Stimulated activated CD8-positive, alpha-beta memory T cell treated with anti-CD3 and anti-CD28 coated beads, Interleukin-7, amount 100 ng/mL, for 48 hours (primary cell): ENCODE data around the gene GTSF1L.

ENCODE experiments used
- DNase-seq, 2 donors: peaks; one replicate each; pipeline ENCODE4 v3.0.0-alpha.2; 2020; ENCODE audit warnings: low read depth in 1 of 2; ENCODE audit errors: extremely low read depth in 1 of 2

GTSF1L gene

DNA sequence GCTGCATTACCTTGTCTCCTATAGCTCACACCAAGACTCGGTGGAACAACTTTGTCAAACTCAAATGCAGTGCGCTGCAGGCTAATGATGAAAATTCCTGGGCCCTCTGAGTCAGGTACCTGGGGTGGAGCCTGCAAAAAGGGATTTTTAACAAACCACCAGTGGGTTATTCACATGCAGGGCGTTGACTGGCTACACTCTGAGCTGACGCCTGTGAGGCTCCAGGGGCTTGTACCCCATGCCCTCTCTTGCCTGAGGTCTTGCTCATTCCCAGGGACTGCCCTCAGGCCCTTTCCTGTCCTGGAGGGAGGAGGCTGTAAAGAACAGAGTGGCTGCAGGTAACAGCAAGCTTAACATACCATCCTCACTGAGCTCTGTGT, 9.2 kb downstream of the GTSF1L start:
- DNase-seq = no peak

DNA sequence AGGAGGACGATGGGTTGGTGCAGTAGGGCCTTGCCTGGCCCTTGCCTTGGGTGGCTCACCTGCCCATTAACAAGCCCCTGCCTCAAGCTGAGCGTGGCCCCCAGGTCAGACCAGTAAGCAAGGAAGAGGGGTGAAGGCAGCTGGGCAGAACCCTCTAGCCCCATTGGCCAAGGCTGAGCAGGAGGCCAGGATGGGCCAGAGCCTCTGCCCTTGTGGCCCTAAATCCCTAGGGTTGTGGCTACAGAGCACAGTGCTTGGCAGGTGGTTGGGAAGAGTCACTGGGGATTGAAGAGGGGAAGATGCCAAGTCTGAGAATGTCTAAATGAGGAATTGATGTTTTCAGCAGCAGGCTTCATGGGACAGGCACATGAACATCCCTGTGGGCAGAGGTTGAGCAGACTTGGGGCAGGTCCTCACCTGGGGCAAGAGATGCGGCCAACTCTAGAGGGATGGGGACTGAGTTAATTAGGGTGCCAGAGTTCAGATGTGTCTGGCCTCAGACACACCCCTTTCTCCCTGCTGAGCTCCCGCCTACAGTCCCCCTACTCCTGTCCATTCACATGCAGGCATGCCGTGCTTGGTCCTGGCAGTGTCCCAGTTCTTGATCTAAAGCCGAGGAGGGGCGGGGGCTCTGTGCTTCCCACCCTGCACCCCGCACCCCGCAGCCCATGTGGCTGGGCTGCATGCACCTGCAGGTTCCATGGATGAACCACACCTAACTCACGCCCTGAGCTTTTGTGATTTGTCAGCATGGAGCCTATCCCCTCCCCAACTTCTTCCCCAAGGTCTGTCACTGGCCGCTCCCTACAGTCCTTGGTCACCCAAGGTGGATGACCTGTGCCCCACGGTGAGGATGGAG, 9.8 kb downstream of the GTSF1L start:
- DNase-seq = no peak

DNA sequence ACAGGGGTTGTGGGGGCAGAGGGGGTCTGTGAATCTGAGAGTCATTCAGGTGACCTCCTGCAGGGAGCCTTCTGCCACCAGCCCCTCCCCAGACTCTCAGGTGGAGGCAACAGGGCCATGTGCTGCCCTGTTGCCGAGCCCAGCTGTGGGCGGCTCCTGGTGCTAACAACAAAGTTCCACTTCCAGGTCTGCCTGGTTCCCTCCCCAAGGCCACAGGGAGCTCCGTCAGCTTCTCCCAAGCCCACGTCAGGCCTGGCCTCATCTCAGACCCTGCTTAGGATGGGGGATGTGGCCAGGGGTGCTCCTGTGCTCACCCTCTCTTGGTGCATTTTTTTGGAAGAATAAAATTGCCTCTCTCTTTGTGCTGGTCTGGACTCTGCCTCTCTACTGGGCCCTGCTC, 10.7 kb downstream of the GTSF1L start:
- DNase-seq = no peak

DNA sequence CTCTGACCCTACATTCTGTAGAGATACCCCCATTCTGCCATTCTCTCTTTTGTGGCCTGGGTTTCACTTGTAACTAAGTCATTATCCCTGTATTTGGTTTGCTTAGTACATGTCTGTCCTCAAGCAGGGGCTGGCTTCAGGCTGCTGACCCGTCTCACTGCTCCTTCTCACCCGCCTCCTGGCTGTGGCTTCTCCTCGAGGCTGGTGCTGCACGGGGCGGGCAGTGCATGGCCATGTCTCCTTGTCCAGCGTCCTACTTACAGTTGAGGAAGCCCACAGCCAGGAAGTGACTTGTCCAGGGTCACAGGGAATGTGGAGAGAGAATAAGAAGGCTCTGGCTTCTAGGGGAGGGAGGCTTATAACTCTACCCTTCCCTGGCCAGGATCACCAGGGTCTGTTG, 11.3 kb downstream of the GTSF1L start:
- no peak for DNase-seq

DNA sequence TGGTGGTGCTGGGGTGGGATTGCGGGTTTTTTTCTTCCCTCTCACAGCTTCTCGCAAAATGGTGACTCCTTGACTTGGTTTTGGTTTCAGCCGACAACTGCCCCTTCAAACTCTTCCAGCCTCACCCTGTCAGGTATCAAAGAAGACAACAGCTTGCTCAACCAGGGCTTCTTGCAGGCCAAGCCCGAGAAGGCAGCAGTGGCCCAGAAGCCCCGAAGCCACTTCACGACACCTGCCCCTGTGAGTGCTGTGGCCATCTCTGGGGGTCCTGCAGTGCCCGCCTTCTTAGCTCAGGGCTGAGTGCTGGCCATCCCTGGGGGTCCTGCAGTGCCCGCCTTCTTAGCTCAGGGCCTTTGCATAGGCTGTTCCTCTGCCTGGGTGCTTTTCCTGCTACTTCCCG, 11.8 kb downstream of the GTSF1L start:
- no peak for DNase-seq

DNA sequence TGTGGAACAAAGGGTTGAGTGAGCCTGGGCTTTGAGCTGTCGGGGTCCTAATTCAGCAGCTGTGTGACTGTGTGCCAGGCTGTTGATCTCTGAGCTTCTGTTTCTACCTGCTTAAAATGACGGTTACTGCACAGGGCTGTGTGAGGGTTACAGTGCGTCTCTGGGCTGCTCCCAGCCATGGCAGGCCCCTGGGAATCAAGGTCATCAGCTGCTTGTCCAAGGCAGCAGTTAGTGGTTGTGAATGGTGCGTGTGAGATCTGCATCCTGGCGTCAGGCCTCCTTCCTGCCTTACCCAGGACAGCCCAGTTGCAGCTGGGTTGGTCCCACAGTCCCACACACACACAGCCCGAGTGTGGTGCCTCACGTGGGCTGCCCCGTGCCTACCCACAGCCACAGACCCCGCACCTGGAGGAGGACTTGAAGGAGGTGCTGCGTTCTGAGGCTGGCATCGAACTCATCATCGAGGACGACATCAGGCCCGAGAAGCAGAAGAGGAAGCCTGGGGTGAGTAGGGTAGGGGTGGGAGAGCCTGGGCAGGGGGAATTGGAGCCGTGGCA, 15.6 kb downstream of the GTSF1L start:
- no peak for DNase-seq

DNA sequence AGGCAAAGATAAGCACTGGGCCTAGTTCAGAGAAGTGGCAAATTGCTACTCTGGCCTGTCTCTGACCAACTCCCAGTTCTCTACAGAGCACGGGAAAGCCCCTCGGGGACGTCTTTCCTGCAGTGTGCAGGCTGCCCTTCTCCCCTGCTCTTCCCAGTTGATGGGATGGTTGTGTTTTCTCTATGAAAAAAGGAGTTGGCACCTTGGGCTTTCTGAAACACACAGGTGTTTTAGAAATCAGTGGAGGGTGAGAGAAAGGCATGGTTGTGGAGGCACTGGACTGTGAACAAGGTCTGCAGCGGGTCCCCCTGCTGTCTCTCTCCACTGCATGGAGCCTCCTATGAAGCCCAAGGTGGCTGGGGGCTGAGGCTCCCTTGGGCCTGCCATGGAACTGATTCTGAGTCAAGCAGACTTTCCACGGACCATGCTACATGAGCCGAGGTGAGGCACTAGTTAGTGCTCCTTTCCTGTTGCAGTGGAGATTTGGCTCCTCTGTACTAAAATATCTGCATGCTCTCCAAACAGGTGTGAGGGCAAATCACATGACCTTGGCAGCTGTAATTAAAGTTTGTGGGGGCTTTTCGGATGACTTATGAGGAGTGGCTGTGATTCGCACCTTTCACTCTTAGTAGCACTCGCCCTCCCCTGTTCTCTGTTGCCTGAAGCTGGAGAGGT, 16.3 kb downstream of the GTSF1L start:
- no peak for DNase-seq

DNA sequence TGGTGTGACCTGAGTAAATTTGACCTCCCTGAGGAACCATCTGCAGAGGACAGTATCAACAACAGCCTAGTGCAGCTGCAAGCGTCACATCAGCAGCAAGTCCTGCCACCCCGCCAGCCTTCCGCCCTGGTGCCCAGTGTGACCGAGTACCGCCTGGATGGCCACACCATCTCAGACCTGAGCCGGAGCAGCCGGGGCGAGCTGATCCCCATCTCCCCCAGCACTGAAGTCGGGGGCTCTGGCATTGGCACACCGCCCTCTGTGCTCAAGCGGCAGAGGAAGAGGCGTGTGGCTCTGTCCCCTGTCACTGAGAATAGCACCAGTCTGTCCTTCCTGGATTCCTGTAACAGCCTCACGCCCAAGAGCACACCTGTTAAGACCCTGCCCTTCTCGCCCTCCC, 24.3 kb downstream of the GTSF1L start:
- no peak for DNase-seq

DNA sequence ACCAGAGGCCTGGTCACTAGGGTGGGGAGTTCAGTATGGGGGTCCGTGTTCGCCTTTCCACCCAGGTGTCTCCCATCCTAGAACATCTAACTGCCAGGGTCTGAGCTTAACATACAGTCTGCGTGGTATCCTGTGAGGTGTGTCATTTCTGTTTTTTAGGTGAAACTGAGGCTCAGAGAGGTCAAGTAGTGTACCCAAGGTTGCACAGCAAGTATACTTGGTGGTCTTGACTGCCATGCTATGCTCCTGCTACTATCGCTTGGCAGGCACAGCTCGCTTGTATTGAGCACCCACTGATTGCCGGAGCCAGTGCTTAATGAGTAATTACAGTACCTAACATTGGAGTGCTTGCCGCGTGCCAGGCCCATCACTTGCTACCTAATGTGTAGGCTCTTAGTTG, 26.2 kb downstream of the GTSF1L start:
- DNase-seq = no peak

- no peak for DNase-seq
Observed at GRCh38 chr20:43699941-43700565, 26.7 kb downstream of the GTSF1L start.

DNA sequence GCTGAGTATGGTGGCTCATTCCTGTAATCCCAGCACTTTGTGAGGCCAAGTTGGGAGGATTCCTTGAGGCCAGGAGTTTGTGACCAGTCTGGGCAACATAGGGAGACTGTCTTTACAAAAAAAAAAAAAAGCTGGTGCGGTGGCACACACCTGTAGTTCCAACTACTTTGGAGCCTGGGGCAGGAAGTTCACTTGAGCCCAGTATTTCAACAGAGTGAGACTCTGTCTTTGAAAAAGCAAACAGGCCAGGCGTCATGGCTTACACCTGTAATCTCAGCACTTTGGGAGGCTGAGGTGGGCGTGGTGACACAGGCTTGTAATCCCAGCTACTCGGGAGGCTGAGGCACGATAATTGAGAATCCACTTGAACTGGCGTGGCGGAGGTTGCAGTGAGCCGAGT, 31.2 kb downstream of the GTSF1L start:
- DNase-seq = no peak

- no peak for DNase-seq
Observed at GRCh38 chr20:43694763-43695162, 32.0 kb downstream of the GTSF1L start.

DNA sequence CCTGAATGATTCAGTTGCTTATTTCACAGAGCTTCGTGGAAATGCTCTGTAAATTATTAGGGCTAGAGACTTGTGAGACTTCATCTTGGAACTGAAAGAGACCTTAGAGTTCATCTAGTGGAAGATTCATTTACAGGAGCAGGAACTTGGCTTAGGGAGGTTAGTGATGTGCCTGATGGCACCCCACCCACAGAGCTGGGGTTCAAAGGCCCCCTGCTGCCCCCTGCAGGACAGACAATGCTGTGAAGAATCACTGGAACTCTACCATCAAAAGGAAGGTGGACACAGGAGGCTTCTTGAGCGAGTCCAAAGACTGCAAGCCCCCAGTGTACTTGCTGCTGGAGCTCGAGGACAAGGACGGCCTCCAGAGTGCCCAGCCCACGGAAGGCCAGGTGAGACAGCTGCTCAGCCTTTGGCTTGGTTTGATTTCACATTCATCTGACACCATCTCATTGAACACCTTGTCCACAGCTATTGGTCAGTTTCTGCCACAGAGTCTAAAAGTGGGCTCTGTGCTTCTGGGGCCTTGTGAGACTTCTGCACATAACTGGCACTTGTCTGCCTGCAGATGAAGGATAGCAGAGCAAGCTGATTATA, 34.8 kb downstream of the GTSF1L start:
- DNase-seq = peak; percentile 16 to 36

DNA sequence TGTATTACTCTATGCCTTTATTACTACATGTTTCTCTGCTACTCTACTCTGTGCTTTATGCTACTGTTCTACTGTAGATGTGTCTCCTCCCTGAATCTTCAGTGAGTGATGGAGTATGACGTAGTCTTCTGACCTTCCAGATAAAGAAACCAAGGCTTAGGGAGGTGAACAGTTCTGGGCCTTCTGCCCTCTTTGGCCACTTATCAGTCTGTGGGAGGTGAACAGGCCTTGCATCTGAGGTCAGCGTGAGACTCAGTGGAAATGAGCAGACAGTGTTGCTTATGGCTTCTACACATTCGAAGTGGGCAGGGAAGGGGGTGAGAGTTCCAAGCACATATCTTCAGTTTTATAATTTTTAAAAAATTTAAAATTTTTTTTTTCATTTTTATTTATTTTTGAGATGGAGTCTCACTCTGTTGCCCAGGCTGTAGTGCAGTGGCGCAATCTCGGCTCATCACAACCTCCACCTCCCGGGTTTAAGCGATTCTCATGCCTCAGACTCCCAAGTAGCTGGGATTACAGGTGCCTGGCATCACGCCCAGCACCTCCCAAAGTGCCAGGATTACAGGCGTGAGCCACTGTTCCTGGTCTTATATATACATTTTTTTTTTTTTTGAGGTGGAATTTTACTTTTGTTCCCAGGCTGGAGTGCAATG, 35.7 kb downstream of the GTSF1L start:
- no peak for DNase-seq

DNA sequence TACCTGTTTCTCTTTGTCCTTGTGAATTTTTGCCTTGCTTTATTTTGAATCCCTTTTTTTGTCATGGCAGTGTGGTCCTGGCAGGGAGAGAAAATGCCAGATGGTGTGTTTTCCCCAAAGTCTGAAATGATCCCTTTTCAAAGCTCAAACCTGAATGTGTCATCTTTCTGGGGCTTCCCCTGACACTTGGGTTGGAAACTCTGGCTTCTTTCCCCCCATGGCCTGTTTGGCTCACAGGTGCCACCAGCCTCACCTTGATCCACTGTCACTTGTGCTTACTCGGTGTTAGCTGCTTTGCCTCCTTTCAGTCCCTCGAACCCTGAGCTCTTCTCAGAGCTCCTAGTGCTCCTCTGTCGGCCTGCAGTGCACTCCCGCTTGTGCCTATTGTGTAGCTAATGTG, 37.6 kb downstream of the GTSF1L start:
- DNase-seq = no peak

- DNase-seq = no peak
Observed at GRCh38 chr20:43686820-43687219, 40.0 kb downstream of the GTSF1L start.

- DNase-seq = no peak
Observed at GRCh38 chr20:43682446-43682845, 44.4 kb downstream of the GTSF1L start.

- DNase-seq = no peak
Observed at GRCh38 chr20:43681991-43682410, 44.8 kb downstream of the GTSF1L start.

- DNase-seq = no peak
Observed at GRCh38 chr20:43681468-43681942, 45.3 kb downstream of the GTSF1L start.

DNA sequence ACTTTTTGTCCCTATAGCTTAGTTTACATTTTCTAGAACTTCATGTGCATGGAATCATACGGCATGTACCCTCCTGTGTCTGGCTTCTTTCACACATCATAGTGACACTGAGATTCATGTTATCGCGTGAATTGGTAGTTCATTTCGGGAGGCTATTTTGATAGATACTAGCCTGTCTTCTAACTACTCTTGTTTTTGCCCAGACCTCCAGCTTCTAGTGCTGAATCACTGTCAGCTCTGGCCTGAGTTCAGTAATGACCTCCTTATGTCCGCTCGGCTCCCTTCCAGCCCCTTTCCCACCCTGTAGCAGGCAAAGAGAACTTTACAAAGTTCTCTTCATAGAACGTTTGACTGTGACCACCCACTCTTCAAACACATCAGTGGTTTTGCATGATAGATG, 45.8 kb downstream of the GTSF1L start:
- no peak for DNase-seq

- DNase-seq = no peak
Observed at GRCh38 chr20:43676368-43676767, 50.4 kb downstream of the GTSF1L start.
